Ectodermal cell (in vitro differentiated cells): Measurements from ENCODE around the gene PPP1CB.

Source experiments
- H3K27ac ChIP-seq: 2 replicates; pipeline ENCODE4 v1.7.0; 2013; ENCODE audit warnings: mild to moderate bottlenecking, low read depth, low read length; ENCODE audit not compliant: insufficient read depth, poor library complexity, severe bottlenecking
- H3K27me3 ChIP-seq: 2 replicates; pipeline ENCODE4 v1.7.0; 2013; ENCODE audit warnings: mild to moderate bottlenecking, low read length; ENCODE audit not compliant: insufficient read depth, control insufficient read depth, poor library complexity, severe bottlenecking
- H3K36me3 ChIP-seq: one replicate; pipeline ENCODE4 v1.7.0; 2013; ENCODE audit warnings: low read length; ENCODE audit not compliant: control insufficient read depth, insufficient read depth
- H3K4me1 ChIP-seq: one replicate; pipeline ENCODE4 v1.7.0; 2013; ENCODE audit warnings: low read length; ENCODE audit not compliant: control insufficient read depth, insufficient read depth
- H3K4me3 ChIP-seq: 2 replicates; pipeline ENCODE4 v1.7.0; 2013; ENCODE audit warnings: low read depth, low read length, control low read depth; ENCODE audit not compliant: insufficient read depth
- H3K9me3 ChIP-seq: 2 replicates; pipeline ENCODE4 v1.7.0; 2013; ENCODE audit warnings: mild to moderate bottlenecking, low read length, moderate library complexity; ENCODE audit not compliant: control insufficient read depth
- WGBS, 2 experiments: methylation state at CpG; one replicate each; pipeline ENCODE4 v1.1.7; 2013; ENCODE audit warnings: missing lambda C conversion rate in 2 of 2; 5-methylcytosine and 5-hydroxymethylcytosine counted together

PPP1CB gene

DNA sequence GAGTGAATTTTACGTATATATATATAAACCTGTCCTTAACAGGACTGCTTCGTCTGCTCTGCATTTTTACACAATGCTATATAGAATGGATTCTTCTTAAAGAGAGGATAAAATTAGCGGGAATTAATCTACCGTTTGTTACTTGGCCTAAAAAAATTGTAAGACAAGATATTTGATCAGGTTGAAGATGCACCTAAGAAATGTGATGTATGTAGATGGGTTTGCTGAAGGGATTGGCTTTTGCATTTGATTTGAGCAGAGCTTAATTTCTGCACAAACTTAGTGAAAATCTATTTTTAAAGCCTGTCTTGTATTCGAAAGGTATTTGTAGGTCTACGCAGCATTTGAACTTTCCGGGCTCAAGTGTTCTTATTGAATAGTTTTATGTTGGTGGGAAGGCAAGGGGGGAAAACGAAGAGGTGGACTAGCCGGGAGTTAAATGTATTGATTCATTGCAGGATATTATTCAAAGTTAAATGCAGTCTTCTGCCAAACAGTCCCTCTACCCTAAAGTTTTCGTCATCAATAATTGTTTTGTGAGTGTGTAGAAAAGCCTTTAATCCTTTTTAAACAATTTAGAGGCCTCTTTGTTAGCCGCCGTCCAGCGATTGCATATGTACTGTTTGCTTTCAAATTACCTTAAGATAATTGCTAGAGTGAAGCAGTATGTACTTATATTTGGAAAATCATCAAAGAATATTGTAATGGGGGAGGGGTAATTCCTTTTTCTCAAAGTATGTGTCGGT, 1.2 kb downstream of the PPP1CB start:
- H3K4me3 ChIP-seq, result peak overlapping the region; percentile 93
- WGBS, 2 experiments, result 0 to 2% methylated on average over 11 to 13 of the region's 14 CpGs

DNA sequence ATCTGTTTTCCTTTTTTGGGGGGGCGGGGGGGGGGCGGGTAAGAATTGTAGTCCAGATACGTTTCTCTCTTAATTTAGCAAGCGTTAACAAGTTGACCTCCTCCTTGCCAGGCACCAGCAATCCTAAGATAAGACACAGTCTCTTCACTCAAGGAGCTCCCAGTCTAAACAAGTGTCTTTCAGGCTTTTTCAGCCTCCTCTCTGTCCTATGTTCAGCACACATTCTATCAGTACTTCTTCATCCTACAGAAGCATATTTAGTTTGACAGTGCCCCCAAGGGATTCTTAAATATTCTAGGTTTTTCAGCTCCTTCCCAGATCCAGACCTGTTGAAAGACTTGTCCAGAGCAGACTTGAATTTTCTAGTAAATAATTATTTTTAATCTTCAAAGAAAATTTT, 2.7 kb downstream of the PPP1CB start:
- 61 to 75% methylated on average over 3 of the region's 4 CpGs for WGBS, 2 experiments
- no peaks in the 10 kb centered on the region for H3K27me3 ChIP-seq

More for the DNA sequence above, 1.2 kb downstream of the PPP1CB start:
- Histone ChIP-seq H3K36me3 (no peaks in the 10 kb centered on the region), H3K27ac (peak overlapping the region; percentile 93), H3K27me3 (no peaks in the 10 kb centered on the region), H3K4me1 (peaks cover 4% of the 10 kb centered on the region), H3K9me3 (no peaks in the 10 kb centered on the region)

DNA sequence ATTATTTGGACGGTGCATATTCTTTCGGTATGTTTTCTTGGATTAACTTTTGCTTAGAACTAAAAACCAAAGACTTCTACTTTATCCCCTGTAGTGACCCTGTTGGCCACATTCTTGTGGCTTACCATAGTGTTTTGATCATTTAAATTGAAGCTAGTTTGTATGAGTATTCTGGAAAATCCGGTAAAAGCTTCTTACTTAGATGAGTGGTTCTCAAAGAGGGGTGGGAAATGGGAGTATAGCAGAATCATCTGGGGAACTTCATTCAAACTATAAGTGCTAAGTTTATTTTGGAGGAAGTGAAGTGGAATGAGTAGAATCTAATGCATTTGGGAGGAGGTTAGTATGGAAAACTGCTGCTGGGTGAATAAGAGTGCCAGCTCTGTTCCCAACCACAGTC, 3.8 kb downstream of the PPP1CB start:
- WGBS, 2 experiments, result 68 to 92% methylated on average over 1 to 2 of the region's 3 CpGs
- H3K4me3 ChIP-seq, result no peak overlapping the region
- peaks cover 4% of the 10 kb centered on the region for H3K4me1 ChIP-seq
- H3K27me3 ChIP-seq, result no peaks in the 10 kb centered on the region
- H3K9me3 ChIP-seq, result no peaks in the 10 kb centered on the region
- H3K27ac ChIP-seq, result no peak overlapping the region
- H3K36me3 ChIP-seq, result no peaks in the 10 kb centered on the region

More for the DNA sequence above, 2.7 kb downstream of the PPP1CB start:
- Histone ChIP-seq H3K4me1 (peaks cover 4% of the 10 kb centered on the region), H3K4me3 (no peak overlapping the region), H3K9me3 (no peaks in the 10 kb centered on the region), H3K36me3 (no peaks in the 10 kb centered on the region), H3K27ac (no peak overlapping the region)

DNA sequence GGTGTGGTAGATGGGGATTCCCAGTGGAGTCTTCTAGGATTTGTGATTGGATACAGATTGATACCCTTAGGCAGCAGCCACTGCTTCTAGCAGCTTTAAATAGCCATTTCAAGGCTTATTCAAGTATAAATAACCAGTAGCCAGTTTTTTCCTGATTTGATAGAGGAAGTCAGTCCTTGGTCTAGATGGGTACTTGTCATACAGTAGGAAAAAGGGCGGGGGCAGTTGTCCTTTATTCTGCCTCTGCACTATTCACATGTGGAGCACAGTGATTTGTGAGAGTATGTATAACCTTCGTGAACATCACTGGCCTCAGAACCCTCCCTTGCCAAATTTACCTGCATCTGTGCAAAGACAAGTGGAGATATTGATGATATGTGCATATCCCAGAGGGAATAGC, 6.8 kb downstream of the PPP1CB start:
- H3K27ac ChIP-seq, result no peak overlapping the region
- no peaks in the 10 kb centered on the region for H3K9me3 ChIP-seq
- H3K36me3 ChIP-seq, result no peaks in the 10 kb centered on the region
- H3K27me3 ChIP-seq, result no peaks in the 10 kb centered on the region
- H3K4me1 ChIP-seq, result peaks cover 4% of the 10 kb centered on the region
- 88 to 92% methylated on average over 2 of the region's 2 CpGs for WGBS, 2 experiments
- H3K4me3 ChIP-seq, result no peak overlapping the region

DNA sequence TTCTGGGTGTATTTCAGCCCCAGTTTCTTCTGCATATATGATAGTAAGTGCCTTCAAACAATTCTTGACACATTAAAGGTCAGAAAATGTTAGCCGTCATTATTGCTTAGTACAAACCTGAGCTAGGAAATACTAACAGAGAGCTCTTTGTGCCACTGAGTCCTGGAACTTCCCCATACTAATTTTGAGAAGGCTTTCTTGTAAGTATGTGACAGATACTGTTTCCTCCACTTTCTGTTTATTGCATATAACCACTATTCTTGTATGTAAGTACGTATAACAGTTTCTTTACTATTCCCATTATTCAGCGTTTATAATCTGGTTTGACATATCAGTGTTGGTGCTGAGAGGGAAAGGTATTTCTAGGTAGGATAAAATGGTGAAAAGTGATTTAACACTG, 9.8 kb downstream of the PPP1CB start:
- H3K4me1 ChIP-seq, result no peaks in the 10 kb centered on the region
- no peaks in the 10 kb centered on the region for H3K27me3 ChIP-seq
- WGBS, 2 experiments, result 92 to 98% methylated on average over 2 of the region's 3 CpGs
- no peaks in the 10 kb centered on the region for H3K9me3 ChIP-seq
- no peaks in the 10 kb centered on the region for H3K36me3 ChIP-seq
- no peak overlapping the region for H3K4me3 ChIP-seq
- no peak overlapping the region for H3K27ac ChIP-seq

DNA sequence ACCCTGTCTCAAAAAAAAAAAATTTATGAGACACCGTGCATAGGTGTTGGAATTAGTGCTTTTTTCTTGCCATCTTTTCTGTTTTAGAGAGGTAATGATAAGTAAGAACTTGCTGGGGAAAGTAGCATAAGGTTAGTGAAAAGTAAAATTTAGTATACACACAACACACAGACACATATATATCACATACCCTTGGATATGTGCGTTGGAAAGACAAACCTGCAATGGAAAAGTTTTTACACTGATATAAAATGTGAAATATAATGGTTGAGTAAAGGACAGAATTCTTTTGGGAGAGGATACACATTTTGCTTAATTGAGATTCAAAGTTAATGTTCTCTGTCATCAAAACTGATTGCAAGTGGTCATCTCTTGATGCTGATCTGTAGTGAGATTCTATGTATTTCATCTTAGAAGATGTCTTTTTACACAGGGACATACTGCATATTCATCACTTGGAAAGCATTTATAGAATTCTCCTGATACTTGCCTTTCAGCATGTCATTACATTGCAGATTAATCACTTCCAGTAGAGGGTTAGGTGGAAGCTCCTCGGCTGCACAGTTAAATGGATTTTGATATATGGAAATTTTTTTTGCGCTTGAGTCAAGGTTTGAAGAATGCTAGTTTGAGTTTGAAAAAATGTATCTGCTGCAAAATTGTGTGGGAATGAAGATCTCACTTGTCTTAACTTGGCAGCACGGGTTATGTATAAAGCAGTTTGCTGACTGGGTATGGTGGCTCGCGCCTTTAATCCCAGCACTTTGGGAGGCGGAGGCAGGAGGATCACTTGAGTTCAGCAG, 13.5 kb downstream of the PPP1CB start:
- Histone ChIP-seq H3K27ac (no peak overlapping the region), H3K9me3 (no peaks in the 10 kb centered on the region), H3K4me3 (no peak overlapping the region), H3K27me3 (no peaks in the 10 kb centered on the region), H3K4me1 (no peaks in the 10 kb centered on the region), H3K36me3 (no peaks in the 10 kb centered on the region)
- 95 to 96% methylated on average over 7 to 8 of the region's 8 CpGs for WGBS, 2 experiments

DNA sequence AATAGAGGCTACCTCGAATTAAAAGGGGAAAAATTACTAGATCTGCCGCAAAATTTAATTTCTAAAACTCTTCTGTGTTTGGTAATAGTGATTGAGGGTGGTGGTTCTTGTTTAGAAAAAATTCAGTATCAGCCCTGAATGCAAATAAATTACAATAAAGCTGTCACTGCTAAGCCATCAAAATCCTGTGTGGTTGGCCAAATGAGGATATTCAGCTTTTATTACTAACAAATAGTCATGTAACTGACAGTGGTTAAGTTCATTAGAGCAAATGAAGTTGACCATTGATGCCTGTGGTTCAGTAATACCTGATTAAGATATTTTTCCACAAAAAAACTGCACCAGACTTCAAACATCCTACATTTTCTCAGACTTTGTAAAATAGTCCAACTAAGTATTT, 14.4 kb downstream of the PPP1CB start:
- H3K9me3 ChIP-seq, result no peaks in the 10 kb centered on the region
- no peaks in the 10 kb centered on the region for H3K4me1 ChIP-seq
- WGBS, 2 experiments, result 96 to 100% methylated on average over 2 of the region's 2 CpGs
- H3K27me3 ChIP-seq, result no peaks in the 10 kb centered on the region
- no peak overlapping the region for H3K4me3 ChIP-seq
- H3K27ac ChIP-seq, result no peak overlapping the region
- no peaks in the 10 kb centered on the region for H3K36me3 ChIP-seq

DNA sequence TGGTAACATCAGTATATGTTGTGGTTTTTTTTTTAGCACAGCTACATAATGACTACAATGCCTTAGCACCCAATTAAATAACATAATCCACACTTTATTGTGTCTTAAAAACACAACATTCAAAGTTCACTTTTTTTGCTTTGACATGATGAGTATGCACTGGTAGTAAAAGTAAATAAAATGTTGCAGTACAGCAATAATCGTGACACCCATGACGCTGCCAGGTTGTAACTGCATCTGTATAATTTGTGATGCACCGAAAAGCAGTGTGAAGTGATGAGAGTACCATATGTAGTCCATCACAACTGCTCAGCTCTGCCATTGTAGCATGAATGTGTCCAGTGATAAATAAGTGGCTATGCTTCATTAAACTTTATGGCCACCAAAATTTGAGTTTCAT, 15.7 kb downstream of the PPP1CB start:
- Histone ChIP-seq H3K4me1 (no peaks in the 10 kb centered on the region), H3K4me3 (no peak overlapping the region), H3K36me3 (no peaks in the 10 kb centered on the region), H3K27me3 (no peaks in the 10 kb centered on the region), H3K27ac (no peak overlapping the region), H3K9me3 (no peaks in the 10 kb centered on the region)
- 97 to 99% methylated on average over 3 of the region's 3 CpGs for WGBS, 2 experiments

DNA sequence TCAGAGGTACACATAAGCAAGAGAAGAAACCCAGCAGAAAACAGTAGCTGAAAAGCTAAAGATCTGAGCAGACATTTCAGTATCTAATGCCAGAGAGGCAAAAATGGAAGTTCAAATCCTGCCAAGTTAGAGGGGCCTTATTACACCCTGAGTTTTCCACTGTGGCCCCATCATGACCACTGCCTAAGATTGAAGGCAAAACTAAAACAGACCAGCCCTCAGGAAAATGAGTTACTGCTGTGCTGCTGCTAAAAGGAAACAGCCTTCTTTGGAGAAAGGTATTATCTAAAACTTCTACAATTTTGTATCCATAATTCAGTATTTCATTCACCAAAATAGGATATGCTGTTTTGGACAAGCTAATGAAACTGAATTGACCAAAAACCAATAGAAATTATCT, 16.8 kb downstream of the PPP1CB start:
- Histone ChIP-seq H3K4me3 (no peak overlapping the region), H3K4me1 (no peaks in the 10 kb centered on the region), H3K36me3 (no peaks in the 10 kb centered on the region)

DNA sequence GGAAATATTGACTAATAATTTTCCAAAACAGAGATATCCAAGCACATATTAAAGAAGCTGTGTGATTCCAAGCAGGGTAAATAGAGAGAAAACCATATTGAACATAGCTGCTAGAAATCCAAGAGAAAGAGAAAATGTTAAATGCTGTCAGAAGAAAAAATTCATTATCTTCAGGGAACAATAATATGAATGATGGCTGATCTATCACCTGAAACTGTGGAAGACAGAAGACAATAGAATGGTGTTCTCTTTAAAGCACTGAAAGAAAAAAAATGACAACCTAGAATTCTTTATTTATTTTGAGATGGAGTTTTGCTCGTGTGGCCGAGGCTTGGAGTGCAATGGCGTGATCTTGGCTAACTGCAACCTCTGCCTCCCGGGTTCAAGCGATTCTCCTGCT, 17.3 kb downstream of the PPP1CB start:
- Histone ChIP-seq H3K4me1 (no peaks in the 10 kb centered on the region), H3K9me3 (no peaks in the 10 kb centered on the region), H3K27me3 (no peaks in the 10 kb centered on the region), H3K36me3 (no peaks in the 10 kb centered on the region), H3K27ac (no peak overlapping the region), H3K4me3 (no peak overlapping the region)
- WGBS, 2 experiments, result 93 to 98% methylated on average over 5 of the region's 5 CpGs

More for the DNA sequence above, 16.8 kb downstream of the PPP1CB start:
- no peak overlapping the region for H3K27ac ChIP-seq
- no peaks in the 10 kb centered on the region for H3K9me3 ChIP-seq
- no peaks in the 10 kb centered on the region for H3K27me3 ChIP-seq
